Sigmoid colon (tissue), 4 donors: Measurements from ENCODE around the gene NCAM2.

Experiments
- EP300 ChIP-seq, 4 donors: sonication (generic); formaldehyde crosslinking; IDR thresholded peaks; one replicate each; pipeline ENCODE4 v1.6.1; 2017; ENCODE audit warnings: antibody characterized with exemption in 4 of 4
- POLR2A ChIP-seq, 2 donors: fragments of 450-650 bp; IDR thresholded peaks; one replicate each; pipeline ENCODE4 v1.6.1; 2016; ENCODE audit warnings: antibody characterized with exemption in 2 of 2, mild to moderate bottlenecking in 2 of 2, moderate library complexity in 2 of 2

GRCh38 chr21:21010698-21011097, 12.5 kb downstream of the NCAM2 start:
- no peak for TF ChIP-seq POLR2A (IDR thresholded peaks at IDR 0.05)
- TF ChIP-seq EP300 (IDR thresholded peaks at IDR 0.05) = no peak
